Neural progenitor cell (in vitro differentiated cells): ENCODE data around the gene PLXNA4.

ENCODE experiments used
- EZH2 ChIP-seq: fragments of 200-600 bp; sonication (generic); IDR thresholded peaks from 2 replicates; pipeline ENCODE4 v1.6.1; 2017; ENCODE audit warnings: antibody characterized with exemption, mild to moderate bottlenecking, moderate library complexity
- TF ChIP-seq, protein P1 (sequence below): fragments of 200-600 bp; sonication (generic); IDR thresholded peaks from 2 replicates; pipeline ENCODE4 v1.5.1; 2017; ENCODE audit warnings: antibody characterized with exemption, mild to moderate bottlenecking

DNA sequence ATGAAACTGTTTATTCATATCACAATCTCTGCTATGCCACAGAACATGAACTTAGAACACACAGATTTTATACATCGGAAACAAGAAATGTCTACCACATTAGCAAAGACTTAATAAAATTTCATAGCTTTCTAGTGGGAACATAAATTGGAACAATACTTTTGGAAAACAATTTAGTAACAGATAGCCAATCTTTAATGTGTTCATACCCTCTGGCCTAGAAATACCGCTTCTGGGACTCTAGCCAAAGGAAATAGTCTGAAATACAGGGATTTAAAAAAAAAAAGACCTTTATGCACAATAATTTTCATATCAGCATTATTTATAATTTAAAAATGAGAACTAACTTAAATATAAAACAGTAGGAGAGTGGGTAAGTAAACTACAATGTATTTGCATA, 168.5 kb downstream of the PLXNA4 start:
- TF ChIP-seq, protein P1, sequence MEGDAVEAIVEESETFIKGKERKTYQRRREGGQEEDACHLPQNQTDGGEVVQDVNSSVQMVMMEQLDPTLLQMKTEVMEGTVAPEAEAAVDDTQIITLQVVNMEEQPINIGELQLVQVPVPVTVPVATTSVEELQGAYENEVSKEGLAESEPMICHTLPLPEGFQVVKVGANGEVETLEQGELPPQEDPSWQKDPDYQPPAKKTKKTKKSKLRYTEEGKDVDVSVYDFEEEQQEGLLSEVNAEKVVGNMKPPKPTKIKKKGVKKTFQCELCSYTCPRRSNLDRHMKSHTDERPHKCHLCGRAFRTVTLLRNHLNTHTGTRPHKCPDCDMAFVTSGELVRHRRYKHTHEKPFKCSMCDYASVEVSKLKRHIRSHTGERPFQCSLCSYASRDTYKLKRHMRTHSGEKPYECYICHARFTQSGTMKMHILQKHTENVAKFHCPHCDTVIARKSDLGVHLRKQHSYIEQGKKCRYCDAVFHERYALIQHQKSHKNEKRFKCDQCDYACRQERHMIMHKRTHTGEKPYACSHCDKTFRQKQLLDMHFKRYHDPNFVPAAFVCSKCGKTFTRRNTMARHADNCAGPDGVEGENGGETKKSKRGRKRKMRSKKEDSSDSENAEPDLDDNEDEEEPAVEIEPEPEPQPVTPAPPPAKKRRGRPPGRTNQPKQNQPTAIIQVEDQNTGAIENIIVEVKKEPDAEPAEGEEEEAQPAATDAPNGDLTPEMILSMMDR, result no peak
- no peak for TF ChIP-seq EZH2
